Neural cell (in vitro differentiated cells): ENCODE data around the gene HEATR9.

Experiments used
- CTCF ChIP-seq: fragments of 450-650 bp; IDR thresholded peaks from 2 replicates; pipeline ENCODE4 v1.5.1; 2014; ENCODE audit warnings: antibody characterized with exemption, mild to moderate bottlenecking, moderate library complexity; ENCODE audit not compliant: poor library complexity, severe bottlenecking
- EZH2 ChIP-seq: fragments of 200-600, 300-800 bp; shearing (Covaris generic), sonication (generic); IDR thresholded peaks from 2 replicates; pipeline ENCODE4 v1.6.1; 2014; ENCODE audit warnings: antibody characterized with exemption, low read length, borderline replicate concordance, mild to moderate bottlenecking; ENCODE audit not compliant: insufficient read depth, poor library complexity, severe bottlenecking
- POLR2AphosphoS5 ChIP-seq: IDR thresholded peaks from 2 replicates; pipeline ENCODE4 v1.6.1; 2012
- REST ChIP-seq: IDR thresholded peaks from 2 replicates; pipeline ENCODE4 v1.6.1; 2012; ENCODE audit warnings: borderline replicate concordance
- TAF1 ChIP-seq: IDR thresholded peaks from 2 replicates; pipeline ENCODE4 v1.6.1; 2012; ENCODE audit warnings: low read depth

GRCh38 chr17:35844547-35844946 is 24.1 kb downstream of the HEATR9 start:
- TF ChIP-seq EZH2 (no peak), CTCF (no peak), REST (no peak), TAF1 (no peak), POLR2AphosphoS5 (no peak)
